HEK293T (cell line): ENCODE measurements around the gene SREBF2.

Experiments used
- CTCF ChIA-PET: fragments of 350-600 bp; formaldehyde crosslinking; extraction: SDS; loops from one replicate; lab custom pipeline; 2021; ENCODE audit warnings: antibody characterized with exemption, inconsistent platforms; lab: Yijun Ruan, JAX
- POLR2A ChIA-PET: fragments of 350-600 bp; formaldehyde crosslinking; extraction: SDS; loops from one replicate; lab custom pipeline; 2020; ENCODE audit warnings: antibody characterized with exemption, inconsistent platforms; lab: Yijun Ruan, JAX
- DNase-seq: peaks from one replicate; pipeline ENCODE4 v3.0.0; 2012; ENCODE audit warnings: mixed read lengths; ENCODE audit errors: extremely low spot score
- ARNT ChIP-seq: fragments of 450-650 bp; IDR thresholded peaks from 2 replicates; pipeline ENCODE4 v1.6.1; 2017; ENCODE audit warnings: mild to moderate bottlenecking
- BHLHE40 ChIP-seq: fragments of 450-650 bp; IDR thresholded peaks from 2 replicates; pipeline ENCODE4 v1.6.1; 2016; ENCODE audit warnings: mild to moderate bottlenecking, moderate library complexity, borderline replicate concordance
- CTBP1 ChIP-seq: fragments of 450-650 bp; IDR thresholded peaks from 2 replicates; pipeline ENCODE4 v1.6.1; 2016; ENCODE audit warnings: borderline replicate concordance
- ELF4 ChIP-seq: fragments of 450-650 bp; IDR thresholded peaks from 2 replicates; pipeline ENCODE4 v1.6.1; 2017; ENCODE audit warnings: antibody characterized with exemption
- FOXA1 ChIP-seq: fragments of 450-650 bp; IDR thresholded peaks from 2 replicates; pipeline ENCODE4 v1.6.1; 2016; ENCODE audit warnings: mild to moderate bottlenecking
- FOXK2 ChIP-seq: fragments of 450-650 bp; IDR thresholded peaks from 2 replicates; pipeline ENCODE4 v1.6.1; 2016; ENCODE audit warnings: mild to moderate bottlenecking
- FOXM1 ChIP-seq: fragments of 450-650 bp; IDR thresholded peaks from 2 replicates; pipeline ENCODE4 v1.6.1; 2017; ENCODE audit warnings: mild to moderate bottlenecking, borderline replicate concordance
- HDGF ChIP-seq: fragments of 450-650 bp; IDR thresholded peaks from 2 replicates; pipeline ENCODE4 v1.6.1; 2017; ENCODE audit warnings: antibody characterized with exemption, borderline replicate concordance
- L3MBTL2 ChIP-seq: fragments of 450-650 bp; conservative IDR thresholded peaks from 2 replicates; pipeline ENCODE4 v1.6.1; 2016; ENCODE audit warnings: mild to moderate bottlenecking
- LEF1 ChIP-seq: fragments of 450-650 bp; IDR thresholded peaks from 2 replicates; pipeline ENCODE4 v1.6.1; 2017; ENCODE audit warnings: mild to moderate bottlenecking, borderline replicate concordance
- NFRKB ChIP-seq: fragments of 450-650 bp; IDR thresholded peaks from 2 replicates; pipeline ENCODE4 v1.6.1; 2016; ENCODE audit warnings: mild to moderate bottlenecking, moderate library complexity
- SP1 ChIP-seq: fragments of 450-650 bp; IDR thresholded peaks from 2 replicates; pipeline ENCODE4 v1.6.1; 2017
- SUZ12 ChIP-seq: fragments of 450-650 bp; IDR thresholded peaks from 2 replicates; pipeline ENCODE4 v1.6.1; 2016; ENCODE audit warnings: mild to moderate bottlenecking
- TARDBP ChIP-seq: fragments of 450-650 bp; IDR thresholded peaks from 2 replicates; pipeline ENCODE4 v1.6.1; 2016
- ZNF384 ChIP-seq: fragments of 450-650 bp; IDR thresholded peaks from 2 replicates; pipeline ENCODE4 v1.6.1; 2016
- TF ChIP-seq, protein P1 (sequence below): fragments of 450-650 bp; IDR thresholded peaks from 2 replicates; pipeline ENCODE4 v1.6.1; 2016

The SREBF2 gene

DNA sequence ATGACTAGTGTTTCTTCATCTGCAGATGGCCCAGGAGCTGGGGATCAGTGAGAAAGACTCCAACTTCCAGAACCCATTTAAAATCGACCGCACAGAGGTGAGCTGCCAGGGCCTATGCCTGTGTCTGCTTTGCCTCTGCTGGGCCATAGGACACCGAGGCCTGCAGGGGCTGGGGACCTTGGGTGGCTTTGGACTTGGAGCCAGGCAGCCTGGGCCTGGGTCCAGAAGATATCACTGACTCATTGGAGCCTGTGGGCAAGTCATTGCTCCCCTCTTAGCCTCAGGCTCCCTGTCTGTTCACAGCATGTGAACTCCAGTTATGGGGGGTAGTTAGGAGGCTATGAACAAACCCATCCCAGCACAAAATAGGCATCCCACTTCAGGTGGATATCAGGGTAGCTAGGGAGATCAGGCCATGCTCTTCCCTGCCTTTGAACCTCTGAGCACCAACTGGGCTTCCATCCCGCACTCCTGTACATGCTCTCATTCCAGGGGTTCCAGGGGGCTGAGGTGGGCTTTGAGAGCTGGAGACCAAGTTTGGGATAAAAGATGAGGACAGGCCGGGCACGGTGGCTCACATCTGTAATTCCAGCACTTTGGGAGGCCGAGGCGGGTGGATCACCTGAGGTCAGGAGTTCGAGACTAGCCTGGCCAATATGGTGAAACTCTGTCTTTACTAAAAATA lies 19.0 kb upstream of the SREBF2 start:
- no peak for DNase-seq
- TF ChIP-seq, protein P1, sequence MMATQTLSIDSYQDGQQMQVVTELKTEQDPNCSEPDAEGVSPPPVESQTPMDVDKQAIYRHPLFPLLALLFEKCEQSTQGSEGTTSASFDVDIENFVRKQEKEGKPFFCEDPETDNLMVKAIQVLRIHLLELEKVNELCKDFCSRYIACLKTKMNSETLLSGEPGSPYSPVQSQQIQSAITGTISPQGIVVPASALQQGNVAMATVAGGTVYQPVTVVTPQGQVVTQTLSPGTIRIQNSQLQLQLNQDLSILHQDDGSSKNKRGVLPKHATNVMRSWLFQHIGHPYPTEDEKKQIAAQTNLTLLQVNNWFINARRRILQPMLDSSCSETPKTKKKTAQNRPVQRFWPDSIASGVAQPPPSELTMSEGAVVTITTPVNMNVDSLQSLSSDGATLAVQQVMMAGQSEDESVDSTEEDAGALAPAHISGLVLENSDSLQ: no peak
- TF ChIP-seq L3MBTL2 (no peak), NFRKB (no peak), HDGF (no peak), FOXA1 (no peak), FOXM1 (no peak), FOXK2 (no peak)
- POLR2A ChIA-PET: interaction anchor here (2.7 kb wide), 1 partner anchor 13 kb away, joined by 20 read pairs; the partner anchor contains the start of gene CCDC134
- CTCF ChIA-PET: interaction anchor here (0.6 kb wide), 1 partner anchor 285 kb away, joined by 3 read pairs; no protein-coding TSS in a partner anchor

DNA sequence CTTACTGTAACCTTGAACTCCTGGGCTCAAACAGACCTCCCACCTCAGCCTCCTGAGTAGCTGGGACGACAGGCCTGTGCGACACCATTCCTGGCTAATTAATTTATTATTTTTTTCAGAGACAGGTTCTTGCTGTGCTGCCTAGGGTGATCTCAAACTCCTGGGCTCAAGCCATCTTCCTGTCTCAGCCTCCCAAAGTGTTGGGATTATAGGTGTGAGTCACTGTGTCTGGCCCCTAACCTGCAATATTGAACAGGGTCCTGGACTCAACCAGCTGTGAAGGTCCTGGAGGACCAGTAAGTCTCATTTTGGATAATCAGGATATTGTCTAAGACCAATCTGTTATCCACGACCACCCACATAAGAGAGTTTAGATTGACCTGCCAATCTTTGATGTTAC lies 17.2 kb upstream of the SREBF2 start:
- TF ChIP-seq L3MBTL2: no peak
- no peak for TF ChIP-seq NFRKB
- no peak for TF ChIP-seq FOXA1
- TF ChIP-seq CTBP1: no peak
- TF ChIP-seq SP1: no peak
- no peak for TF ChIP-seq SUZ12
- POLR2A ChIA-PET: no interaction called here
- no peak for DNase-seq
- CTCF ChIA-PET: no interaction called here

DNA sequence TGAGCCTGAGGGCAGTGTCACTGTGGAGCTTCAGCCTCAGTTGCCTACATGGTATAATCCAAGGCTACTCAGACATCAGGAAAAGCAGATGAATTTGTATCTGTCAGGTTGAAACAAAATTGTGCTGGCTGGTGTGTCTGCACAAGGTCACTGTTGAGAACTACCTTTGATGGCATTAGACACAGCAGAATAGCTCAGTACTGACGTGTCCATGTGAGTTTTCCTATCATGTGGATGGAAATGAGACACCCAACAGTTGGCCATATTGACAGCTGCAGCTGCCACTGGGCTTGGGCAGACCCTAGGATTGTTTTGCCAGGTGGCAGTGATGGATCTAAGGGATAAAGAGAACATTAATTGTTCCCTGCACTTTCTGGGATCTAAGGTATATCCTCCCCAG lies 16.7 kb upstream of the SREBF2 start:
- TF ChIP-seq FOXK2 (no peak), CTBP1 (no peak), L3MBTL2 (no peak), FOXA1 (no peak), SUZ12 (no peak), FOXM1 (no peak), ELF4 (no peak), ARNT (no peak), BHLHE40 (no peak), SP1 (no peak)
- DNase-seq: no peak
- CTCF ChIA-PET: no interaction called here
- POLR2A ChIA-PET: no interaction called here

DNA sequence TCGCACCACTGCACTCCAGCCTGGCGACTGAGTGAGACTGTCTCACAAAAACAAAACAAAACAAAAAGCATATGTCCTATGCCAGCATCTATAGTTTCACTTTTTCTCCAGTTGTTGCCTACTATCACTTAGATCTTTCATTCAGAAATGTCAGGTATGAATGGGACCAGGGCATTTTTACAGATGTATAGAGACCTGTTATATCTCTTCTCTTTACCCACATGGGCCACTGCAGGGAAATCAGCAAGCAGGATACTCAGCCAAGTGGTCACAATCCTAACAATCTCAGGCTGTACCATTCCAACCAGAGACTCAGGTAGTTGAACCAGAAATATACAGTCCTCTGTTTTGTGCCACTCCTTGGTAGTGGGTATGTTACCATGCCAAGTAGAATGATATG lies 16.0 kb upstream of the SREBF2 start:
- TF ChIP-seq L3MBTL2 (no peak), SP1 (no peak), ELF4 (no peak), ARNT (no peak), CTBP1 (no peak), TARDBP (no peak), SUZ12 (no peak), HDGF (no peak), FOXA1 (no peak), FOXK2 (no peak), FOXM1 (no peak), NFRKB (no peak), LEF1 (no peak), BHLHE40 (no peak), ZNF384 (no peak)
- TF ChIP-seq, protein P1: no peak
- no peak for DNase-seq
- ChIA-PET POLR2A (no interaction called here), CTCF (no interaction called here)

DNA sequence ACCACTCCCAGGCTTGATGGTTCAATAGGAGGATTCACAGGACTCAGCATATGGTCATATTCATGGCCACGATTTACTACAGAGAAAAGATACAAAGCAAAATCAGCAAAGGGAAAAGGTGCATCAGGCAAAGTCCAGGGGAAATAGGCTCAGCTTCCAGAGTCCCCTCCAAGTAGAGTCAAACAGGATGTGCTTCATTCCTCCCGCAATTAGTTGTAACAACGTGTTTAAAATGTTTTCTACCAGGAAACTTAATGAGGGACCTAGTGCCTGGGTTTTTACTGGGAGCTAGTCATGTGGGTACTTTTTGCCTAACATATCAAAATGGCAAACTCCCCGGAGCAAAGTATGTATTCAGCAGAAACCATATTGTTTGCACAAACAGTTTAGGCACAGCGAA lies 14.9 kb upstream of the SREBF2 start:
- TF ChIP-seq HDGF: no peak
- no peak for TF ChIP-seq L3MBTL2
- no peak for TF ChIP-seq TARDBP
- TF ChIP-seq FOXA1: no peak
- TF ChIP-seq ELF4: no peak
- no peak for TF ChIP-seq NFRKB
- no peak for TF ChIP-seq BHLHE40
- no peak for TF ChIP-seq FOXK2
- TF ChIP-seq, protein P1: no peak
- no peak for TF ChIP-seq ZNF384
- DNase-seq: no peak
- CTCF ChIA-PET: no interaction called here
- POLR2A ChIA-PET: no interaction called here

GRCh38 chr22:41818596-41818995 lies 14.3 kb upstream of the SREBF2 start:
- POLR2A ChIA-PET: no interaction called here
- CTCF ChIA-PET: no interaction called here

More at GRCh38 chr22:41818596-41818995, 14.3 kb upstream of the SREBF2 start:
- TF ChIP-seq TARDBP (no peak), ELF4 (no peak), L3MBTL2 (no peak), CTBP1 (no peak), ARNT (no peak), HDGF (no peak), ZNF384 (no peak), NFRKB (no peak), SUZ12 (no peak), SP1 (no peak), BHLHE40 (no peak), FOXK2 (no peak), FOXA1 (no peak), FOXM1 (no peak)
- TF ChIP-seq, protein P1: no peak
- no peak for DNase-seq
